Stimulated activated CD8-positive, alpha-beta memory T cell treated with anti-CD3 and anti-CD28 coated beads, Interleukin-12 subunit alpha, Interleukin-12 subunit beta, amount 100 ng/mL, for 4 hours (primary cell): ENCODE measurements around the gene MAP2K6.

Source experiments
- DNase-seq: peaks from one replicate; pipeline ENCODE4 v3.0.0-alpha.2; 2020; ENCODE audit warnings: low read depth

MAP2K6 gene

DNA sequence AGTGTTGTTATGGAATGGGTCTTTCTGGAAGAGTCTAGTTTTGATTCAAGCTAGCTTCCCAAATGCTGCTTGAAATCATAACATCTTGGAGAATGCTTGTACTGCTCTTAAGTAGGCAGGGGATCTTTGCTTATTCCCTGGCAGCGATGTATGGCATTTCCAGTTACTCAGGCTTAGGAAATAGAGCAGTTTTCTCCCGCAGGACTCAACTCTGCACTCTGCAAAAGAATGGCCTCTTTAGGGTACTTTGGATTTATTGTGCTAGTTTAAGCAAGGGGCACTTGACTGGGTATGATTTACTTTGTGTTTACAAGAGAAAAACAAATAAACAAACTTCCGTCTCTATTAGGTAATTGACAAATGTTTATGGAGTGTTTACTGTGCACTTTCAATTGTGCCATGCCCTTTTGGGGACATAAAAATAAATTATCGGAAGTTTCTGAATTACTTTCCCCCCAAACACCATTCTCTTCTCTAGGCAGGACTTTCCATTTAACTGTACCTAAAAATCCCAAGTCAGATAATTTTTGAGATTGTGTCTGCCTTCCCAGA lies 164.0 kb downstream of the MAP2K6 start:
- no peak for DNase-seq

DNA sequence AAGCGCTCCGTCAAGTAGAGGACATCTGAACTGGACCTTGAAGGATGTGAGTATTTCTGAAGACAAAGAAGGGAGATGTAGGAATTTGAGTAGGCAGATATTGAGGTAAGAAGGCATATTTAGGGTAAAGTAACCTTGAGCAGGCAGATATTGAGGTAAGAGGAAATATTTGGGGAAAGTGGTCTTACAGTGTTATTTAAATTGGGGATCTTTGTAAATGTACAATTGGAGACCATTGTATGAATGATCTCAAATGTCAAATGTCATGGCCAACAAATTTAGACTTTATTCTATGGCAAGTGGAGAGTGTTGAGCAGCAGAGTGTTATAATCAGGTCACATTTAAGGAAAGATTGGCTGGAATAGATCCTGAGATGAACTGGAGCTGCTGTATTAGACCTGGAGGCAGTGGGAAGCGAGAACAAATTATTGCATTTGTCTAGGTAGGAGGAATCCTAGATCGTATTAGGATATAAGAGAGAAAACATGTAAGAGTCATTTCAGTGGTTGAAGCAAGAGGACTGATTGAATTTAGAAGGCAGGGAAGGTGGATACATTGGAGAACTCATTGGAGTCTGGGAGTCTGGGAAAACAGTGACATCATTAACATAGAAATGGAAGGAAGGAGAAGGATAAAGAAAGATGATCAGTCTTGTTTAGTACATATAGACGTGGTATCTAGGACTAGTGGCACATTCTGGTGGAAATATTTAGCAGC lies 165.6 kb downstream of the MAP2K6 start:
- DNase-seq: no peak

DNA sequence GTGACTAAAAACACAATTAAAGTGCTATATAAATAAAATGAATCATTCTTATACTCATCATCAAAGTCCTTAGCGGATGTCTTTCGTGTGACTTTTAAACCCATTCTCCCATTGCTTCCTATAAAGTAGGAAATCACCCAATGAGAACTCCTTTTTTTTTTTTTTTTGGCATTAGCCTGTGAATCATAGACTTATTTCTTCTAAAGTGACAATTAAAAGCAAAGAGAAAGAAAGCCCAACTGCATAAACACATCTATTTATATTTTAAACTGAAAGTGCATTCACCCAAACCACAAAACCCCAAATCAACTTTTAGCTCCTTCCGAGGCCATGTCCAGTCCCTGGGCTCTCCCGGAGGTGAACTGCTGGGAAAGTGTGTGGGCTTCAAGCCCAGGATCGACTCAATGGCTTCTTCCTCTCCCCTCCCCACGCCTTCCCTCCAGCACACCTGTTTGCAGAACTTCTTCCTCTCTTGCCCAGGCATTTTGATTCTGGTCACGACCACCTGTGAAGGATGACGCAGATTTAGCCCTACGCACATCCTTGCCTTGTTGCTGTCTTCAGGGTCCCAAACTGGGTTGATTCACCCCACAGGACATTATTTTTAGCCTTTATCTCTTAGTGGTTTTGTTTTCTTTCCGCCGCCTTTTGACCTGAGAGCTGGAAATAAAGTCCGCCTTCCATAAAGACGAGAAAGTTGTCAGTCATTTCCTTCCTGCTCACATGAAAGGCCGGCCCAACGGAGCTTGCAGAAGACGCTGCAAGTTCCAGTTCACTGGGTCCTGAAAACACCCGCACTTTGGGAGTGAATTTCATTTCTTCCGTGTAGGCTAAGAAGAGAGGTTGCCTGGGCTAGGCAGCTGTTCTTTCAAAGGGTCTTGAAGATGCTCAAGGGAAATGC lies 166.8 kb downstream of the MAP2K6 start:
- DNase-seq: no peak

DNA sequence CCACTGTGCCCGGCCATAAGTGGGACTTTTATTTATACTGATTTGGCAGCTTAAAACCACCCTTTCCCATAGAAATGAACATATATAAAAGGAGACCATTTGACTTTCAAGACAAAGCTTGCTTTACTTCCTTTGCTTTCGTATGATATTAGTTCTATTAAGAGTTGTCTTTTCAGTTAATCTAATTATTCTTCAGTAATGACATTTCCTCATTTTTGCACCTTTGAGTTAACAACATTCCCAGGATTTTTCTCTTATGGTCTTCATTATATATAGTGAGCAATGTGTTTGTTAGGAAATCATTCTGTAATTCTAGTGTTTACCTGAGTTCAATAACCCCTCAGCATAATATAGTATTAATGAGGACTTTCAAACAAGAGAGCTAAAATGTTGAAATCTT lies 173.8 kb downstream of the MAP2K6 start:
- no peak for DNase-seq

DNA sequence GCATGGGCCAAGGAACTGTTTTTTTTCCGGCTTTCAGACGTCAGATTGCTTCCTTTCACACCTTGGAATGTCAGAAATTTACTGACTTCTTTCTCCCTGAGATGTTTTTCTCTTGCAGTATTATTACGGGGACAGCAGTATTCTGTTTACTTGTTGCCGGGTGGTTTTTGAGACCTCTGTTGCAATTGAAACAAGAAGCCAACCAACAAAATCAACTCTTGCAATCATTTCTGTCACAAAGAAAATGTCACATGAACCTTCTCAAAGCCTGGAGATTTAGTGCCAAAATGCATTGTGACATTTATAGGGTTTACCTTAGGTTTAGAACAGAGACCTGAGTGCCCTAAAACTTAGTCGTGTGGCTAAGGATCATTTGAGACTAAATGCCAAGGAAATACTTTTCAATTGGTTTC lies 174.3 kb downstream of the MAP2K6 start:
- DNase-seq: no peak

DNA sequence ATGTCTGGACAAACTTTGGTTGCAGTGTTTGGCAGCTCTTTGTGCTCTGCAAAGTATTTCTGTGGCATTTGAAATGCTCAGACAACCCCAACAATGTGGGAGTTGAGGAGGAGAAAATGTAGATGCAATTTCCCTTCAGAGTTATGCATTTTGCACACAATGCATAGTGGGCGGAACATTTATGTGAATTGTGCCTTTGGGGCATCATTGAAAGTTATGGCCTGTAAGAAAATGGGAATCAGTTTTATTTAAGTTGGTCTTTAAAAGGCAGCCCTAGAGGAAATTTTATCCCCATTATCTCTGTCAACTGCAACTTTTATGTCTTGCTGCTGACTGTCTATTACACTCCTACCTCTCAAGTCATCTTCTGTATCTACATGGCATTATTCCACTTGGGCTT lies 176.2 kb downstream of the MAP2K6 start:
- no peak for DNase-seq

DNA sequence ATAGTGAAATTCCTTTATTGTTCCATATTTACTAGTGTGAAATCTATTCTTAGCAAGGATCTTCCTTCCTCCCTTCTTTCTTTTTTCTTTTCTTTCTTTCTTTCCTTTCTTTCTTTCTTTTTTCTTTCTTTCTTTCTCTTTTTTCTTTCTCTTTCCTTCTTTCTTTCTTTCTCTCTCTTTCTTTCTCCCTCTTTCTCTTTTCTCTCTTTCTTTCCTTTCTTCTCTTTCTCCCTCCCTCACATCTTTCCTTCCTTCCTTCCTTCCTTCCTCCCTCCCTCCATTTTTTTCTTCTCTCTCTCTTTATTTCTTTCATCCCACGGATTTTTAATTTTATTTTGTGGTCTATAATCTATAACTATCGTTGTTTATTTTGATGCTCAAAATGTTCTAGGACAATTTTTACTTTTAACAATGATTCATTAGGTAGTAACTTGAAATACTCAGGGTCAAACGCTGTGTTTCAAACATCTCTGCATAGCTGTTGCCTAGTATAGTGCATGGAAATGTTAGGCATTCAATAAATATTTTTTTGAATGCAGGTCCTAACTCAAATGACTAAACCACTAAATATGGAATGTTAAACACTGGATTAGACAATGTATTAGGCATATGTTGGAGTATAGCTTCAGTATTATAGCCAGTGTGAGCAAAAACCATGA lies 178.3 kb downstream of the MAP2K6 start:
- DNase-seq: no peak

DNA sequence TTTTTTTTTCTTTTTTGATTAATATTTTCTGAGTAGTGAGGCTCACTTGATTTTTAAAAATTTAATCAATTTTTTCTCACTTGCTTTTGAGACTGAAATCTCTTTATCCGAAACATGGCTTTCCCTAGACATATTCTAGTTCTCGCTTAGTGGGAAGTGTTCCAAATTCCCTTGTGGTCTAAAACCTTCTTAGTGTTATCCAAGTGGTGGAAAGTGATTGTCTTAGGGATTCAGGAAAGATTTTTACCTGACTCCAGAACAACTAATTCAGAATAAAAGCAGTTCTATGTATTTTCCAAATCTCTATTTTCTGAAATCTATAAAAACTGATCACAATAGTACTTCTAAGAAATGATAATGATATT lies 178.8 kb downstream of the MAP2K6 start:
- no peak for DNase-seq

DNA sequence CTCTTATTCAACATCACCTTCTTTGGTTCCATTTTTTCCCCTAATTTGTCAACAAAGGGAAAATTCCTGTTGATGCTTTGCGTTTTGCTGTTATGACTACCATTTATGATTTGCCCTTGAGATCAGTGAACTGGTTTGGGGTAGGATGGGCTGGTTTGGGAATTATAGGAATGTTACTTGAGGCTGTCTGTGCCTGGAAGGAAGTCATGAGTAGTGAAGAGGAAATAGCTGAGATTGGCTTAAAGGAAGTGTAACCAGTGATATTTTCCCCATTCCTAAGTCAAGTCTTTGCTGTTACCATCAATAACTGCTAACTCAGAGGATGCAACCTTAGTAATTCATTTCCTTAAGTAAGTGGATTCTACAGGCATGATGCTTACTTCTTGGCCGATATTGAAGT lies 179.2 kb downstream of the MAP2K6 start:
- DNase-seq: no peak

DNA sequence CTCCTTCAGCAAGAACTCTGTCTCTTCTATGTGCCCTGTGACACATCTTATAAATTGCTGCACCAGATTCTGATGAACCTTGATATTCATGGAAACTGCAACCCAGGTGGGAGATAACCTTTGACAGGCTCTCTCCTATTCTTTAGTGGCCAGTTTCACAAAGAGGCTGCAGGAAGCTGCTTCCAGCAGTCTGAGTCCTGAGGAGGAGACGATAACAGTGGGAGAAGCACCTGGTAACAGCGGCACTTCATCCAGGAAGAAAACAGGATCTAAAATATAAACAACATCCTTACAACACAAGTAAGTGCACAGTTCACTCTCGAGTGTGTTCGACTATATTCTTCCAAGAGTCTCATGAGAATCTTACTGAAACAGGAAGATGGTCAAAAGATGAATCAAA lies 180.1 kb downstream of the MAP2K6 start:
- no peak for DNase-seq

DNA sequence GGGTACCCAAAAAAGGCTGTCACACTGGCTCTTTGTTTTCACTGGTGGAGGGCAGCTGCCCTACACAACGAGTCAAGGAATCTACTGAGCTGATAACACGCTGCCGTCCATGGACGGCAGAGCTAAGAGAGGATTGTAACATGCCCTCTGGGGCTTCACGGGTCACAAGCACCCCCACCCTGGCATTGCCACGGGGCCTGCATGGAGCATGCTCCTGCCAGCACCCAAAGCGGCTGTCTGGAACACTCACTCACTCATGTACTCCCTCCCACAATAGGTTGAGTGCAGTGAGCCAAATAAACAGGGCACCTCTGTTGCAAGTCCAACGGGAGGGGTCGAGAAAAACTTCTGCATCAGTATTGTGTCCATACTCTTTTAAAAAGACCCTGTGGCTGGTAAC lies 181.6 kb downstream of the MAP2K6 start:
- DNase-seq: no peak

DNA sequence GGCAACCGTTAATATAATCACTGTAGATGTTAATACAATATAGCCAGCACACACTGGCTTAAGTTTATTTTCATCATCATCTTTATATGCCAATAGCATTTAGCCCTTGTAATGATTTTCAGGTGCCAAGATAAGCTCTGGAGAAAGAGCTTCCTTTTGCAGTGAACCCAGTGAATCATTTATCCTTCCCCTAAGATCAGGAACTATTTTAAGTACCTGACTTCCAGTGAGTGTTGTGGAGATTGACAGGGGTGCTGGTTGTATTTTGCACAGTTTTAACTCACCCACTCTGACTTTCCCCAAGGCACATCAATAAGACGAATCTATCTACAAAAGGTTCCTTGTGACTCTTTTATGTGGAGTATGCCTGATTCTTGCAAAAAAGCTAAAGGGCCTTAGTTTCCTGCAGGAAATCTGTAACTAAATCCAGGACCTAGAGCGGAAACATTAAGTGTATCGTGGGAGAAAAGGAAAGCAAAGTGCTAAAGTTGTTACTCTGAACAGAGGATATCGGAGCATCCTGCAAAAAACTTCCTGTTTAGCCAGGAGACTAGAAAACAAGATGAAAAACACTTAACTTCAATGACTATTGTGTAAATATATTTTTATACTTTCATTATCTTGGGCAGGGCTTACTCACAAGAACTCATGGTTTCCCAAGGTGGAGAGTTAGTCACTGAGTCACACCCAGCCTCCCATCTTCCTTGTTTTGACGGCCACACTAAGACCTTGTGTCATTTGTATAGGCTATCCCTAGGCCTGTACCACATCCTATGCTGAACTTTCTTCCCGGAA lies 183.6 kb downstream of the MAP2K6 start:
- no peak for DNase-seq

DNA sequence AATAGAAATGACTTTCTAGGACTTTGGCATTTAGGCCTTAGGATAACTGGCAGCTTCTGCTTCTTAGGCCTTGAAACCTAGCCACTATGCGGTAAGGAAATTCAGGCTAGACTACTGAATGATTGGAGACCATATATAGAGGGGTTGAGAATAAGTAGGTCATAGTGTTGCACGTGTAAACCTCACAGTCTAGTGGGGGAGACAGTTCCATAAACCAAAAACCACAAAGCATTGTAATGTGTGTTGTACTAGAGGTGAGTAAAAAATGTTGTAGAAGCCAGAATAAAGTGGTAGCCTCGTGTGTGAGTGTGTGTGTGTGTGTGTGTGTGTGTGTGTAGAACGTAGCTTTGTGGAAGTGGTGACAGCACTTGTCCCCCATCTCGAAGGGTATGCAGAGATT lies 188.5 kb downstream of the MAP2K6 start:
- DNase-seq: no peak
